Smooth muscle cell (in vitro differentiated cells): ENCODE results near the gene PNPLA8. TPM values are rescaled to one million over a fixed set of nuclear protein-coding genes. Genes with fewer than 3 reads are reported as not detected.

Experiments
- DNase-seq: peaks from one replicate; lab custom pipeline; 2025; ENCODE audit not compliant: unreplicated experiment; lab: John Stamatoyannopoulos, UW
- H2AFZ ChIP-seq: fragments of 200-600 bp; sonication (generic); 2 replicates; pipeline ENCODE4 v1.6.0; 2016; ENCODE audit warnings: antibody characterized with exemption, low read depth, mild to moderate bottlenecking
- H3F3A ChIP-seq: fragments of 200-600 bp; sonication (generic); 2 replicates; pipeline ENCODE4 v1.6.0; 2017; ENCODE audit warnings: antibody characterized with exemption, low read depth
- H3K27ac ChIP-seq: fragments of 200-600 bp; sonication (generic); 2 replicates; pipeline ENCODE4 v1.5.1; 2016; ENCODE audit warnings: low read depth, mild to moderate bottlenecking
- H3K27me3 ChIP-seq: fragments of 200-600 bp; sonication (generic); 2 replicates; pipeline ENCODE4 v1.6.1; 2016; ENCODE audit warnings: low read depth, mild to moderate bottlenecking
- H3K36me3 ChIP-seq: fragments of 200-600 bp; sonication (generic); 2 replicates; pipeline ENCODE4 v1.5.1; 2016; ENCODE audit warnings: low read depth
- H3K4me1 ChIP-seq: fragments of 200-600 bp; sonication (generic); 2 replicates; pipeline ENCODE4 v1.5.1; 2016; ENCODE audit warnings: low read depth
- H3K4me2 ChIP-seq: fragments of 200-600 bp; sonication (generic); 2 replicates; pipeline ENCODE4 v1.6.0; 2016; ENCODE audit warnings: mild to moderate bottlenecking
- H3K4me3 ChIP-seq: fragments of 200-600 bp; sonication (generic); 2 replicates; pipeline ENCODE4 v1.5.1; 2016; ENCODE audit warnings: mild to moderate bottlenecking
- H3K79me2 ChIP-seq: fragments of 200-600 bp; sonication (generic); 2 replicates; pipeline ENCODE4 v1.6.0; 2016; ENCODE audit warnings: low read depth, mild to moderate bottlenecking
- H3K9ac ChIP-seq: fragments of 200-600 bp; sonication (generic); 2 replicates; pipeline ENCODE4 v1.6.0; 2016; ENCODE audit warnings: low read depth
- H3K9me3 ChIP-seq: fragments of 200-600 bp; sonication (generic); replicated peaks from 2 replicates; pipeline ENCODE4 v1.5.1; 2016; ENCODE audit warnings: low read depth
- H4K20me1 ChIP-seq: fragments of 200-600 bp; sonication (generic); 2 replicates; pipeline ENCODE4 v1.6.0; 2016; ENCODE audit warnings: low read depth
- CTCF ChIP-seq: fragments of 200-600 bp; sonication (generic); IDR thresholded peaks from 2 replicates; pipeline ENCODE4 v1.5.1; 2017; ENCODE audit warnings: borderline replicate concordance, mild to moderate bottlenecking, antibody characterized with exemption; ENCODE audit not compliant: insufficient read depth, poor library complexity, severe bottlenecking
- WGBS: methylation state at CpG from one replicate; pipeline ENCODE4 v1.1.7; 2016; ENCODE audit warnings: low lambda C conversion rate; 5-methylcytosine and 5-hydroxymethylcytosine counted together
- polyA plus RNA-seq: library from polyadenylated mRNA; unstranded; fragments of >200 nt; fragmentation: Nextera tagmentation; extraction: Ambion mirVana; gene quantifications from 2 replicates; pipeline ENCODE4 v1.2.1, GENCODE V29; 2016
- total RNA-seq: library from RNA; depleted of rRNA; stranded (reverse); fragments of >200 nt; gene quantifications from 2 replicates; pipeline ENCODE4 v1.2.3, GENCODE V29; 2014

Gene PNPLA8
- total and polyA plus RNA-seq, 2 experiments from 2014 or later: 18.6 to 52.5 TPM

DNA sequence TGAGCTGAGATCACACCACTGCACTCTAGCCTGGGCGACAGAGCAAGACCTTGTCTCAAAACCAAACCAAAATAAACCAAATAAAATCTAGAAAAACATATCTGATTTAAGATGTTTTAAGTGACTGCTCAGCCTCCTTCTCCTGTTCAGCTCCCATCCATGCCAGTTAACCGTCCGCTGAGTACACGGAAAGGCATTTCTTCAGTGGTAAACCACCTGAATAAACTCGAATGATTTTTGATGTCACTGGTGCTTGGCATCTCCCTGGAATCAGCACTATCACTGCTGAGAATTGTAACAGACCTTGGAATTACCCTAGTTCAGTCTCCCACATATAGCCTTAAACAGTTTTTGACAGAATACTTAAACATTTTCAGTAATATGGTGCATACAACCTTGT is 45.6 kb downstream of the PNPLA8 start:
- WGBS: 97% methylated on average over 5 of the region's 5 CpGs
- Histone ChIP-seq H3K4me1 (no peaks in the 10 kb centered on the region), H3K4me2 (no peak overlapping the region), H3K4me3 (no peak overlapping the region), H3K9me3 (no peaks in the 10 kb centered on the region), H3K36me3 (peaks cover 18% of the 10 kb centered on the region), H3K27ac (no peak overlapping the region), H3F3A (no peaks in the 10 kb centered on the region), H3K79me2 (no peaks in the 10 kb centered on the region), H3K9ac (no peak overlapping the region), H4K20me1 (no peaks in the 10 kb centered on the region), H3K27me3 (no peaks in the 10 kb centered on the region), H2AFZ (no peak overlapping the region)
- no peak for TF ChIP-seq CTCF
- DNase-seq: no peak

DNA sequence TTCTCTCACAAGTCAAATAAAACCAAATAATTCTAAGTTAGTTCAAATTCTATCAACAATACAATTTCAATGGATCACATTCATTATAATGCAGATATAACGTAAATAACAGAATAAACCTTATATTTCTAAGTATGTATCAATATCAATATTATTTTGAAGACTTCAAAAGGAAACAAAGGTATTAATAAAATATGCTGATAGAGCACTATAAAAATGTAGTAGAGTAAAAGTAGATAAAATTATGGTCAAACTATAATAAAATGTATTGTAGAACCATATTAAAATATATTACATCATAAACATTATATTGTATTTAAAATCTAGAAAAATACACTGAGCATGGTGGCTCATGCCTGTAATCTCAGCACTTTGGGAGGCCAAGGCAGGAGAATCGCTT is 46.2 kb downstream of the PNPLA8 start:
- Histone ChIP-seq H4K20me1 (no peaks in the 10 kb centered on the region), H3K4me3 (no peak overlapping the region), H3K27me3 (no peaks in the 10 kb centered on the region), H3K4me1 (no peaks in the 10 kb centered on the region), H3K9me3 (no peaks in the 10 kb centered on the region), H3F3A (no peaks in the 10 kb centered on the region), H3K4me2 (no peak overlapping the region), H3K79me2 (no peaks in the 10 kb centered on the region), H3K9ac (no peak overlapping the region), H3K27ac (no peak overlapping the region), H3K36me3 (peaks cover 18% of the 10 kb centered on the region), H2AFZ (no peak overlapping the region)
- no peak for TF ChIP-seq CTCF
- no peak for DNase-seq
- 98% methylated on average over 2 of the region's 2 CpGs for WGBS

DNA sequence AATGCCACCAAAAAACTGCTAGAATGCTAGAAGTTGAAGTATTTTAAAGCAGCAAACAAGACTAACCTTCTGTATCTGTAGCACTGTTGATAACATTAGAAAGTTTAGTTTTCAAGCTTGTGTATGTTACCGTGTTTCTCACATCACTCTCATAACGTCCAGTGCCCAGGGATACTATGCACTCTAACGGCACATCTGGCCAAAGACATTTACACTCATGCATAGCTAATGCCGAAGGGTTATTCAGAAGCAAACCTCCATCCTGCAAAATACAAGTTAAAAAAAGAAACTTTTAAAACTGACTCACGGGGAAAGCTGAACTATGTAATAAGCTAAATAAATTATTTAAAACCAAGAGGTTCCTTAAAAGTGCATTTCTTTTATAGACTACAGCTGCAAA is 46.8 kb downstream of the PNPLA8 start:
- no peak for DNase-seq

More for the DNA sequence above, 46.8 kb downstream of the PNPLA8 start:
- H3K27me3 ChIP-seq: no peaks in the 10 kb centered on the region
- no peak overlapping the region for H3K4me2 ChIP-seq
- no peak overlapping the region for H3K27ac ChIP-seq
- no peaks in the 10 kb centered on the region for H3K4me1 ChIP-seq
- no peaks in the 10 kb centered on the region for H3K9me3 ChIP-seq
- H3K36me3 ChIP-seq: peaks cover 20% of the 10 kb centered on the region
- H3K9ac ChIP-seq: no peak overlapping the region
- no peaks in the 10 kb centered on the region for H3F3A ChIP-seq
- no peak for TF ChIP-seq CTCF
- no peak overlapping the region for H2AFZ ChIP-seq
- H3K4me3 ChIP-seq: no peak overlapping the region
- H4K20me1 ChIP-seq: no peaks in the 10 kb centered on the region
- WGBS: 93% methylated on average over 5 of the region's 5 CpGs
- H3K79me2 ChIP-seq: no peaks in the 10 kb centered on the region
